ENCODE data around the gene CDC42EP4. TPM values are rescaled to one million over a fixed set of nuclear protein-coding genes. Genes with fewer than 3 reads are reported as not detected.

The CDC42EP4 gene
- total and polyA plus RNA-seq, 2 donors (not counting 1 experiment from before 2014, with no cell fraction given): 20.9 to 34.2 TPM

DNA sequence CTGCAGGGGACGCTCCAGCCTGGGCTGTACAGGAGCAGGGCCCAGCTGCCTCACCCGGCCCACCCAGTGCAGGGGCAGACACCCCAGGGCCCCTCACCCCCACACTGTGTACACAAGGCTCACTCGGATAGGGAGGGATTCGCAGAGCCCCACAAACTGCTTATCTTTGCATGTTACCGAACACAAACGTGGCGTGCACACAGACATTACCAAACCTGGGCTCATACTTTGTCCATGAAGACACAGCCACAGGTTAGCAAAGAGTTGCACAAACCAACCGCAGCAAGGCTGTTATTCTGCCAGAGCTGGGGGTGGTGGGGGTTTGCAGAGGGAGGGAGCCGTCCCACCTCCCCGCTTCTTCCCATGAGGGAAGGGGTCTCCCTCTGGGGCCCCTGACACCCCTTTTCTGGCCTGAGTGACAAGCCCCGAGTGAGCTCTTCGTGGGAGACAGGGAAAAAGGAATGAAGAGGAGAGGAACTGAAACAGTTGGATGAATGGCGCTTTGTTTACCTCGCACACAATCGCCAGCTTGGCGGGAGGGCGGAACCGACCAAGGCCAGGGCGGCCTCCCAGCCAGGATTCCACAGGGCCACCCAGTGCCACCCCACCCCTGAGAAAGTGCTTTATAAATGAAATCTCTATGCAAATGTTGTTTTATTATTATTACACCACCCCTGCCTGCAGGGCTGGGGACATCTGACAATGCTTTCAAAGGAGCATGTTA lies 49.7 kb downstream of the CDC42EP4 start:
- Histone ChIP-seq H3K27ac (ENCODE audit: insufficient read depth, low read length) (no peak overlapping the region), H3K9ac (ENCODE audit: insufficient read depth, low read length) (no peak overlapping the region), H4K20me1 (ENCODE audit: control insufficient read depth, extremely low read depth, insufficient read depth, low read length) (no peaks in the 10 kb centered on the region), H3K79me2 (ENCODE audit: control insufficient read depth, insufficient read depth, low read length) (no peaks in the 10 kb centered on the region), H3K9me3 (ENCODE audit: control insufficient read depth, insufficient read depth, low read depth, low read length) (no peaks in the 10 kb centered on the region), H3K4me1 (ENCODE audit: control insufficient read depth, extremely low read depth, insufficient read depth, low read length) (no peaks in the 10 kb centered on the region), H3K4me3 (replicated peaks in 1 of 4; ENCODE audit: control extremely low read depth in 1 of 4, insufficient read depth in 1 of 4, low read depth in 3 of 4, low read length in 4 of 4) (no peak overlapping the region), H3K36me3 (ENCODE audit: control insufficient read depth, insufficient read depth, low read length) (no peaks in the 10 kb centered on the region), H3K27me3 (ENCODE audit: control insufficient read depth, insufficient read depth, low read length) (no peaks in the 10 kb centered on the region), H2AFZ (ENCODE audit: low read length) (no peak overlapping the region), H3K4me2 (ENCODE audit: extremely low read depth, insufficient read depth, low read length) (no peak overlapping the region)
- TF ChIP-seq EZH2 (IDR thresholded peaks at IDR 0.05; ENCODE audit: low read length, missing control alignments) (no peak), CTCF (conservative IDR thresholded peaks at IDR 0.05 in 1 of 2, IDR thresholded peaks at IDR 0.05 in 1 of 2; ENCODE audit: low read depth in 1 of 2, low read length in 2 of 2) (no peak)
- peak in 1 of 2 donors; percentile 65 for DNase-seq (ENCODE audit: low read depth in 2 of 2)

GRCh38 chr17:73261617-73261951 lies 50.2 kb downstream of the CDC42EP4 start, which contains the start of gene CPSF4L:
TSS of gene CPSF4L (minus strand) at chr17:73261880. CDS start at chr17:73261818, 62 bp downstream.
- TF ChIP-seq EZH2 (IDR thresholded peaks at IDR 0.05; ENCODE audit: low read length, missing control alignments) (no peak), CTCF (conservative IDR thresholded peaks at IDR 0.05 in 1 of 2, IDR thresholded peaks at IDR 0.05 in 1 of 2; ENCODE audit: low read depth in 1 of 2, low read length in 2 of 2) (no peak)

GRCh38 chr17:73257516-73257915 lies 54.3 kb downstream of the CDC42EP4 start:
- TF ChIP-seq CTCF (conservative IDR thresholded peaks at IDR 0.05 in 1 of 2, IDR thresholded peaks at IDR 0.05 in 1 of 2; ENCODE audit: low read depth in 1 of 2, low read length in 2 of 2) (no peak), EZH2 (IDR thresholded peaks at IDR 0.05; ENCODE audit: low read length, missing control alignments) (no peak)
- H3K4me3 ChIP-seq (replicated peaks in 1 of 4; ENCODE audit: control extremely low read depth in 1 of 4, insufficient read depth in 1 of 4, low read depth in 3 of 4, low read length in 4 of 4): no peak overlapping the region
- H3K4me1 ChIP-seq (ENCODE audit: control insufficient read depth, extremely low read depth, insufficient read depth, low read length): no peaks in the 10 kb centered on the region
- H3K79me2 ChIP-seq (ENCODE audit: control insufficient read depth, insufficient read depth, low read length): no peaks in the 10 kb centered on the region
- DNase-seq (ENCODE audit: low read depth in 2 of 2): peak in 1 of 2 donors; percentile 8
- H2AFZ ChIP-seq (ENCODE audit: low read length): no peak overlapping the region
- H4K20me1 ChIP-seq (ENCODE audit: control insufficient read depth, extremely low read depth, insufficient read depth, low read length): no peaks in the 10 kb centered on the region
- no peaks in the 10 kb centered on the region for H3K36me3 ChIP-seq (ENCODE audit: control insufficient read depth, insufficient read depth, low read length)
- H3K27me3 ChIP-seq (ENCODE audit: control insufficient read depth, insufficient read depth, low read length): no peaks in the 10 kb centered on the region
- no peak overlapping the region for H3K4me2 ChIP-seq (ENCODE audit: extremely low read depth, insufficient read depth, low read length)
- H3K9ac ChIP-seq (ENCODE audit: insufficient read depth, low read length): no peak overlapping the region
- H3K27ac ChIP-seq (ENCODE audit: insufficient read depth, low read length): no peak overlapping the region
- H3K9me3 ChIP-seq (ENCODE audit: control insufficient read depth, insufficient read depth, low read depth, low read length): no peaks in the 10 kb centered on the region

More at GRCh38 chr17:73261617-73261951, 50.2 kb downstream of the CDC42EP4 start, which contains the start of gene CPSF4L:
- H3K27ac ChIP-seq (ENCODE audit: insufficient read depth, low read length): no peak within 1 kb of the TSS
- no peaks in the 10 kb centered on the region for H3K9me3 ChIP-seq (ENCODE audit: control insufficient read depth, insufficient read depth, low read depth, low read length)
- H4K20me1 ChIP-seq (ENCODE audit: control insufficient read depth, extremely low read depth, insufficient read depth, low read length): no peaks in the 10 kb centered on the region
- H3K79me2 ChIP-seq (ENCODE audit: control insufficient read depth, insufficient read depth, low read length): no peaks in the 10 kb centered on the region
- DNase-seq (ENCODE audit: low read depth in 2 of 2): no peak
- H3K9ac ChIP-seq (ENCODE audit: insufficient read depth, low read length): no peak within 1 kb of the TSS
- no peak within 1 kb of the TSS for H3K4me3 ChIP-seq (replicated peaks in 1 of 4; ENCODE audit: control extremely low read depth in 1 of 4, insufficient read depth in 1 of 4, low read depth in 3 of 4, low read length in 4 of 4)
- H3K4me2 ChIP-seq (ENCODE audit: extremely low read depth, insufficient read depth, low read length): no peak within 1 kb of the TSS
- no peaks in the 10 kb centered on the region for H3K27me3 ChIP-seq (ENCODE audit: control insufficient read depth, insufficient read depth, low read length)
- no peaks in the 10 kb centered on the region for H3K36me3 ChIP-seq (ENCODE audit: control insufficient read depth, insufficient read depth, low read length)
- H2AFZ ChIP-seq (ENCODE audit: low read length): no peak within 1 kb of the TSS
- H3K4me1 ChIP-seq (ENCODE audit: control insufficient read depth, extremely low read depth, insufficient read depth, low read length): no peaks in the 10 kb centered on the region

All from fibroblast of lung (primary cell).